GM13977 (cell line): ENCODE measurements around the gene ESR1.
"Not testable (repeated sequence)": the region's sequence is repeated elsewhere in the genome, so short reads cannot be mapped to it uniquely, and the experiment has no call there.

ENCODE experiments used
- DNase-seq: peaks from one replicate; pipeline ENCODE4 v3.0.0; 2012; ENCODE audit warnings: low spot score
- in situ Hi-C: fragments of 300-500 bp; cut with MboI; formaldehyde crosslinking; loops from one replicate; pipeline ENCODE4 v1.12.0; 2022; ENCODE audit warnings: low sequenced_read_pairs, low pct_unique_long_range_greater_than_20kb, mixed read lengths, inconsistent platforms; ENCODE audit not compliant: unreplicated experiment
- TF ChIP-seq, protein P1 (sequence below): IDR thresholded peaks from 2 replicates; pipeline ENCODE4 v1.5.1; 2012; ENCODE audit warnings: mild to moderate bottlenecking, control low read depth; ENCODE audit not compliant: insufficient read depth; ENCODE audit errors: extremely low read depth, missing control alignments

Gene ESR1

DNA sequence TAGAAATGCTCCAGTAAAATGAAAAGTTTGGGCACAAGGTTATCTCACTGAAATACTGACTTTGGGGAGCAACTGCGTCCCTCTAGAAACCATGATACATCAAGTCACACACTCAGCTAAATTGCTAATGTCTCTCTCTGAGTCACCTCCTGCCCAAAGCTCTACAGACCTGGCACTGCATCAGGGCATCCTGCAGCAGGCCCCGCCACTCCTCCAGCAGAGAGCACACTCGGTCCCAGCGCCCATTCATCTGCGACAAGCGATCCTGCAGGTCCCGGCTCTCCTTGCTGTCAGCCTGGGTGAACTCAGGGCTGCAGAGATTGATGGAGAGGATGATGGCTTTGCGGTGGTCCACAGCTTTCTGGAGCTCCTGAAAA is 329.0 kb downstream of the ESR1 start:
- TF ChIP-seq, protein P1, sequence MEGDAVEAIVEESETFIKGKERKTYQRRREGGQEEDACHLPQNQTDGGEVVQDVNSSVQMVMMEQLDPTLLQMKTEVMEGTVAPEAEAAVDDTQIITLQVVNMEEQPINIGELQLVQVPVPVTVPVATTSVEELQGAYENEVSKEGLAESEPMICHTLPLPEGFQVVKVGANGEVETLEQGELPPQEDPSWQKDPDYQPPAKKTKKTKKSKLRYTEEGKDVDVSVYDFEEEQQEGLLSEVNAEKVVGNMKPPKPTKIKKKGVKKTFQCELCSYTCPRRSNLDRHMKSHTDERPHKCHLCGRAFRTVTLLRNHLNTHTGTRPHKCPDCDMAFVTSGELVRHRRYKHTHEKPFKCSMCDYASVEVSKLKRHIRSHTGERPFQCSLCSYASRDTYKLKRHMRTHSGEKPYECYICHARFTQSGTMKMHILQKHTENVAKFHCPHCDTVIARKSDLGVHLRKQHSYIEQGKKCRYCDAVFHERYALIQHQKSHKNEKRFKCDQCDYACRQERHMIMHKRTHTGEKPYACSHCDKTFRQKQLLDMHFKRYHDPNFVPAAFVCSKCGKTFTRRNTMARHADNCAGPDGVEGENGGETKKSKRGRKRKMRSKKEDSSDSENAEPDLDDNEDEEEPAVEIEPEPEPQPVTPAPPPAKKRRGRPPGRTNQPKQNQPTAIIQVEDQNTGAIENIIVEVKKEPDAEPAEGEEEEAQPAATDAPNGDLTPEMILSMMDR, result no peak
- DNase-seq, result no peak
- in situ Hi-C loops, result no loop called here

DNA sequence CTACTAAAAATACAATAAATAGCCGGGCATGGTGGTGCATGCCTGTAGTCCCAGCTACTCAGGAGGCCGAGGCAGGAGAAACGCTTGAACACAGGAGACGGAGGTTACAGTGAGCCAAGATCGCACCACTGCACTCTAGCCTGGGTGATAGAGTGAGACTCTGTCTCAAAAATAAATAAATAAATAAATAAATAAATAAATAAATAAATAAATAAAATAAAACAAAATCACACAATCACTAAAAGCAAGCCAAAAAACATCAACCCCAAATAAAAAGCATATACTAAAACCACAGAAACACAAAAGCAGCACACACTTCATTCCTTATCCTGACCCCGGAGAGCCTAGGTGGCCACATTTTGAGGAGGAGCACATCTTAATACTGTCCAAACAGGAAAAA is 330.9 kb downstream of the ESR1 start:
- DNase-seq, in situ Hi-C loops: not testable (repeated sequence)

DNA sequence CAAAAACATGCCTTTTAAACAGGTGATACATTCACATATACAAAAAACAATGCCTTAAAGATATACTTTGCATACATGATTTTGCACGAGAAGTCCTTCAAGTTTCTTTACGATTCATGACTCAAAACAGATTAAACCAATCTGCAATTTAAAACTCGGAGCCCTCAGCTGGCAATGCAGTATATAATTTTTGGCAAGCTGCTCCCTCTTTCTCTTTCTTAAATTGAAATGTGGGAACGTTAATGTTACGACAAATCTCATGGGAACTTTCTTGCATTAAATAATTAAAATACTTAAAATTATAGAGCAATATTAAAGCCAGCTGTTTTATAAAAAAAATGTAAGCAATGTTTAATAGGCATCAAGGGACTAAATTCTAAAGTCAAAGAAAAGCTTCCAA is 334.6 kb downstream of the ESR1 start:
- TF ChIP-seq, protein P1, result no peak
- DNase-seq, result no peak
- in situ Hi-C loops, result no loop called here

DNA sequence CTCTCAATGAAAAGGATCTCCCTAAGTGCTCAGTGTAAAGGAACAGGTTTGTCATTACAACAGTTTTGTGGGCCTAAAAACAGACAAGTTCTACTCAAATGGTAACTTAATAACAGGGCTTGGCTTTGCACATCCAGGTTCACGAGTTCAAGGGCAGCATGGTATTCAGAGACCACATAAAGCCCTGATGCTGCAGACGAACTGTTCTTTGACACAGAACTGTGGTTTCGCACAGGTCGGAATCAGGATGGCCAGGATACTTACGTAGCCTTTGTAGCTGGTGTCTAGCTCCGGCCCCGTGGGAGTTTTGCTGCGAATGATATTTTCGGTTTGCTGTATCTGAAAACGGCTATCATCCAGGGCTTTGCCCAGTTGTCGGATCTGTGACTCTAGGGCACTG is 335.9 kb downstream of the ESR1 start:
- in situ Hi-C loops, result no loop called here
- no peak for DNase-seq
- TF ChIP-seq, protein P1, result no peak

DNA sequence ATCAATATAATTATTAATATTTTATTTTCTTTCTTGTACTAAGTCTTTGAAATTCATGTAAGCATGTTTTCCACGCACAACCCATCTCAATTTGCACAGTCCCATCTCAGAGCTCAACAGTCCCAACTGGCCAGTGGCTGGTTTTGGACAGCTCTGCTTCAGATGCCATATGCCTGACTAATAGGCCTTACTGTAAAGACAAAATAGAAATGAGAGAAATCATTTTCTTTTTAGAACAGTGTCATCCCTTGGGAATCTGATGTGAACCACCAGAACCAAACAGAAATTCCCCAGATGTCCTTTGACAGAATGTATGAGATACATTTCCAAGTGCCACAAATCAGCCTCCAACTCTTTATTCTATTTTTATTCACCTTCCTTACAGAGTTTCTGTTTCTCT is 338.9 kb downstream of the ESR1 start:
- TF ChIP-seq, protein P1, result no peak
- in situ Hi-C loops, result no loop called here
- DNase-seq, result no peak

DNA sequence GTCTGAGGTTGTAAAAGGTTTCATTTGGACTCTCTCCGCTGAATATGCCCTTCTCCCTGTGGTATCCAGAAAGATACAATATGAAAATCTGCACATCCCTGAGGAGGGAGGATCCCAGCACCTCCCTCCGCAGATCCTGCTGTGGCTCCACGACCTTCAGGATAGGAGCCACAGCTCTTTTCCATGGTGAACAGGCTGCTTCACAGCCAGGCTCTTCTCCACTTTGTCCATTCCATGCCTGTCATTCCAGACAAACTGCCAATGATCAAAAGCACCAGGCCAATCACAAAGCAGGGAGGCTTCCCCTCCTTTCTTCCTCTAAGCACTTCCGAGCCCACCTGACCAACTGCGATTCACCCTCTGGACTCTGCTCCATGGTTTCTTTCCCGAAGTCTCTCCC is 339.8 kb downstream of the ESR1 start:
- in situ Hi-C loops, result no loop called here
- TF ChIP-seq, protein P1, result no peak
- no peak for DNase-seq

DNA sequence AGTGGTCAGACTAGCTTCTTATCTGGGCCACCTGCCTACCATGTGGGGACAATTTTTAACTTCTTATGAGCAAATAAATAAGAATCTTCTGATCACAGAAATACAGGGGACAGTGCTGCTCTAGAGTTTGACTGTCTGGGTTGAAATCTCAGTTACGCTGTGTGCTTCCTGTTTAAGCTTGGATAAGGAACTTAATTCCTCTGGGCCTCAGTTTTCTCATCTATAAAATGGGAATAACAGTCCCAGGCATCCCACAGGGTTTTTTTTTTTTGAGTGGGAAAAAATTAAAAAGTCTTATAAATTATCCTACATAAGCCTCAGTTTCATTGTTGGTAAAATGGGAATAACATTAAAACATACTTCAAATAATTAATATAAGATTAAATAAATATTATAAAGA is 340.9 kb downstream of the ESR1 start:
- in situ Hi-C loops, result no loop called here
- TF ChIP-seq, protein P1, result no peak

More for the DNA sequence above, 340.9 kb downstream of the ESR1 start:
- DNase-seq, result no peak
